ENCODE data around the gene COL24A1.

DNA sequence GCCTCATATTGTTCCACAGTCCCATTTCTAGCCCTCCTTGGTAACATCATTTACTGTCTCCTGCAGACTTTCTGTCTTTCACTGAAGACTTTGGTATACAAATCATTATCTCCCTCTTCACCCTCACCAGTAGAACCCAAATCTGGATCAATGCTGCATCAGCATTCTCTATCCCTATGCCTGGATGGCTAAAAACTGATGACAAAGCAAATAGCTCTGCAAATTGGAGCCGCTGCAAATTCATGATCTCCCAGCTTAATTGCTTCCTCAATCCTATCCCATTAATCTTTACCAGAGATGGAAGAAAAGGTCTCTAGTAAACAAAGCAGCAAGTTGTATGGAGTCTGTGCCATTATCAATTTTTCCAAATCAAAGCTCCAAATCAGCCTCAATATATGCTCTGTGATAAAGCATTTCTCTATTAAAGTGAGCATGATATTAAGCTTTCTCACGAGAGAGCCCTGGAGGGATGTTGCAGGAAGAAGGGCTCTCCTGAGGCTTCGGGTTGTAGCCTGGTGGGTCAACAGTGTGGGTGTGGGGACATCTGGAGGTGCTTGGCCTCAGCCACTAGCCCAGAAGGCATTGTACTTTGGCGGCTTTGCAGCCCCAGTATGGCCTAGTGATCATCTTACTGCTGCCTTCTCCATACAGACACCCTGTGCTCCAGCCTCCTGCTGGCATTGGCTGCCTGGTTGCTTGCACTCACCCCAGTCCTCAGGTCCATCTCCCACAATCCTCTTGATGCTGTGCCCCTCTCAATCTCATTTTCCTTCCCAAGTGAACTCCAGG, 46.2 kb upstream of the COL24A1 start:
- TF ChIP-seq CTCF (IDR thresholded peaks at IDR 0.05; ENCODE audit: extremely low read depth in 1 of 2, insufficient read depth in 1 of 2, low read depth in 1 of 2, low read length in 2 of 2) (no peak), POLR2A (IDR thresholded peaks at IDR 0.05; ENCODE audit: low read depth, low read length) (no peak), MYC (IDR thresholded peaks at IDR 0.05; ENCODE audit: low read depth, low read length) (no peak), EZH2 (IDR thresholded peaks at IDR 0.05; ENCODE audit: borderline replicate concordance, low read depth, low read length, severe bottlenecking) (no peak), POLR2AphosphoS5 (IDR thresholded peaks at IDR 0.05; ENCODE audit: insufficient read depth, low read depth, low read length) (no peak), MAX (IDR thresholded peaks at IDR 0.05; ENCODE audit: insufficient read depth, insufficient read length) (no peak)

All from endothelial cell of umbilical vein (primary cell).